Ishikawa (cell line): ENCODE data around the gene PLEKHA7.

Experiments
- CEBPB ChIP-seq: IDR thresholded peaks from 2 replicates; pipeline ENCODE4 v1.6.1; 2012
- RAD21 ChIP-seq: IDR thresholded peaks from 2 replicates; pipeline ENCODE4 v1.6.1; 2012; ENCODE audit warnings: low read depth
- YY1 ChIP-seq: IDR thresholded peaks from 2 replicates; pipeline ENCODE4 v1.6.1; 2012; ENCODE audit warnings: low read depth
- TF ChIP-seq, protein P1 (sequence below): IDR thresholded peaks from 2 replicates; pipeline ENCODE4 v1.6.1; 2012
- TF ChIP-seq, protein P2 (sequence below): IDR thresholded peaks from 2 replicates; pipeline ENCODE4 v1.6.1; 2012; ENCODE audit warnings: low read depth, mild to moderate bottlenecking

DNA sequence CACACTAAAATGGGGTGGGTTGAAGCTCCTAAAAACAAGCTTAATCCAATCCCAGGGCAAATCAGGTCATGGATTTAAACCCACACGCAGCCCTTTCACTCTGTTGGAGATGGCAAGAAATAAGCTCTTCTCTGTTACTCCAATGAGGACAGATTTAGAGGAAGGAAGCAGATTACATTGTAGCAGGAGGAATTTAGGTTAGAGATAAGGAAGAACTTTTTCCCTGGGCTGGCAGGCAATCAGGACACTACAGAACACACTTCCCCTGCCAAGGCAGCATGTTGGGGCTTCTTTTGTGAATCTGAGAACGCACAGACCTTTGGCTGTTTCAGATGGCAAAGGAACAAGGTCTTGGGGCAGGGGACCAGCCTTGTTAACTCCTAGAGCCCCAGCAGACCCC, 229.5 kb downstream of the PLEKHA7 start:
- TF ChIP-seq, protein P1, sequence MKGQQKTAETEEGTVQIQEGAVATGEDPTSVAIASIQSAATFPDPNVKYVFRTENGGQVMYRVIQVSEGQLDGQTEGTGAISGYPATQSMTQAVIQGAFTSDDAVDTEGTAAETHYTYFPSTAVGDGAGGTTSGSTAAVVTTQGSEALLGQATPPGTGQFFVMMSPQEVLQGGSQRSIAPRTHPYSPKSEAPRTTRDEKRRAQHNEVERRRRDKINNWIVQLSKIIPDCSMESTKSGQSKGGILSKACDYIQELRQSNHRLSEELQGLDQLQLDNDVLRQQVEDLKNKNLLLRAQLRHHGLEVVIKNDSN: no peak
- TF ChIP-seq RAD21 (no peak), YY1 (no peak), CEBPB (no peak)
- TF ChIP-seq, protein P2, sequence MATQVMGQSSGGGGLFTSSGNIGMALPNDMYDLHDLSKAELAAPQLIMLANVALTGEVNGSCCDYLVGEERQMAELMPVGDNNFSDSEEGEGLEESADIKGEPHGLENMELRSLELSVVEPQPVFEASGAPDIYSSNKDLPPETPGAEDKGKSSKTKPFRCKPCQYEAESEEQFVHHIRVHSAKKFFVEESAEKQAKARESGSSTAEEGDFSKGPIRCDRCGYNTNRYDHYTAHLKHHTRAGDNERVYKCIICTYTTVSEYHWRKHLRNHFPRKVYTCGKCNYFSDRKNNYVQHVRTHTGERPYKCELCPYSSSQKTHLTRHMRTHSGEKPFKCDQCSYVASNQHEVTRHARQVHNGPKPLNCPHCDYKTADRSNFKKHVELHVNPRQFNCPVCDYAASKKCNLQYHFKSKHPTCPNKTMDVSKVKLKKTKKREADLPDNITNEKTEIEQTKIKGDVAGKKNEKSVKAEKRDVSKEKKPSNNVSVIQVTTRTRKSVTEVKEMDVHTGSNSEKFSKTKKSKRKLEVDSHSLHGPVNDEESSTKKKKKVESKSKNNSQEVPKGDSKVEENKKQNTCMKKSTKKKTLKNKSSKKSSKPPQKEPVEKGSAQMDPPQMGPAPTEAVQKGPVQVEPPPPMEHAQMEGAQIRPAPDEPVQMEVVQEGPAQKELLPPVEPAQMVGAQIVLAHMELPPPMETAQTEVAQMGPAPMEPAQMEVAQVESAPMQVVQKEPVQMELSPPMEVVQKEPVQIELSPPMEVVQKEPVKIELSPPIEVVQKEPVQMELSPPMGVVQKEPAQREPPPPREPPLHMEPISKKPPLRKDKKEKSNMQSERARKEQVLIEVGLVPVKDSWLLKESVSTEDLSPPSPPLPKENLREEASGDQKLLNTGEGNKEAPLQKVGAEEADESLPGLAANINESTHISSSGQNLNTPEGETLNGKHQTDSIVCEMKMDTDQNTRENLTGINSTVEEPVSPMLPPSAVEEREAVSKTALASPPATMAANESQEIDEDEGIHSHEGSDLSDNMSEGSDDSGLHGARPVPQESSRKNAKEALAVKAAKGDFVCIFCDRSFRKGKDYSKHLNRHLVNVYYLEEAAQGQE: no peak
